ENCODE results near the gene RBPMS2.

Gene RBPMS2

DNA sequence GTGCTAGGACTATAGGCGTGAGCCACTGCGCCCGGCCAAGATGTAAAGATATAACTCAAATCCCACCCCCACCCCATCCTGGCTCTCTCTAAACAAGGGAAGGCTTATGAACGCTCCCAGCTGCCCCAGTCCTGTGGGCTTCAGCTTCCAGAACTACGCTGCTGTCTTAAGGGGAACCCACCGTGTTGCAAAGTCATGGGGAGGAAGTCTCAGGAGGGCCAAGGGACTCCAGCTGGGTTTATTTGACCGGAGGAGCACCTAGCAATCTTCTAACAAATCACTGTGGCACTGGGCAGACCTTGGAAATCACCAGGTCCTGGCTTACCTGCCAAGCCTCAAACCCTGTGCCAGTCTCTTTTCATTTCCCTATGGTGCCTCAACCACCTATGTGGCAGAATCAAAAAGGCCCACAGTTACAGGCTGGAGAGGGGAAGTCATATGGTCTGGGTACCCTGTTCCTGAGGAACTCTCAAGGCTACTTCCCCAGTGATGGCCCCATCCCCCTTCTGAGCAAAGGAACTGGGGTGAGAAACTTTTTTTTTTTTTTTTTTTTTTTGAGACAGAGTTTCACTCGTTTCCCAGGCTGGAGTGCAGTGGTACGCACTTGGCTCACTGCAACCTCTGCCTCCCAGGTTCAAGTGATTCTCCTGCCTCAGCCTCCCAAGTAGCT, 83.4 kb downstream of the RBPMS2 start:
- no peak for DNase-seq (ENCODE audit: low read depth)

DNA sequence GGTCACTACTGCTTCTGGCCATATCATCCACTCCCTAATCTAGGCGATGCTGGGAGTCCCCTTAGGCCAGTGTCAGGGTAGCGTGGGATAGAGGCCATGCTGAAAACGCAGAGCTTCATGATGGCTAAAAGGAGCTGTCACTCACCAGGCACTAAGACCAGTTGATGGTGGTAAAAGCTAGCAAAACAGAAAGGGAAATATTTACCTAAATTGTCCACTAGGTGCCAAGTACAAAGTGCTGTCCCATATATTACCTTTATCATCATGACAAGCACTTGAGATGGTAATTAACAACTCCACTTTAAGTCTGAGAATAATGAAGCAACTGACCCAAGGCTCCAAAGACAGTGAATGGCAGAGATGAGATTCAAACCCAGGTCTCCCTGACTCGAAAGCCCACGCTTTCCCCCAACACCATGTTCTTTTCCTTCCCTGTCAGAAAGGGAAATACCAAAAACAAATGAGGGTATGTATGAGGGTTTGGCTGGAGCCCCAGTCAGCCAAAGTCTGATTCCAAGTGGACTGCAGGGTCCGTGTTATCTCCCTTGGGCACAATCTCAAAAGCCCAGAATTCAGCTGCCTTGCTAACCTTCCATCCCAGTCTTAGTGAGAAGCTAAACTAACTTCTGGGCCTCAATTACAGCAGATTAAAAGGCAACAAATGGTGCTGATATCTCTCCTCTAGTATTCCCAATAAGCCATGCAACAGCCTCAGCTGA, 84.7 kb downstream of the RBPMS2 start:
- DNase-seq (ENCODE audit: low read depth) = no peak

DNA sequence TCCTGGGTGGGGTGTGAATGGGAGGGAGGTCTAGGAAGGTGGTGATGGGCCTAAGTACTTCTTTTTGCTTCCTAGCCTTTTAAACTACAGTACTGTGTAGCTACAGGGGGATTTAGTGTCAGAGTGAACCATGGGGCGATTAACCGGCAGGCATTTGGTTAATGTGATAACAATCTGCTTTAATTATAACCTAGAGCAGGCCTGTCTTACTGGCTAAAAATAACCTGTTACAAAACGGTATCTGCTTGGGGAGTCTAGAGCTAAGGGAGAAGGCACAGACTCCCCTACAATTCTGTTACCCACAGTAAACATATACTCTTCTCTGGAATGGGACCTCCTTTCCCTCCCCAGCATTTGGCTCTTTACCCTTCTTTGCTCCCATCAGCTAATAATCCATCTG, 85.4 kb downstream of the RBPMS2 start:
- no peak for DNase-seq (ENCODE audit: low read depth)
